Mammary epithelial cell (primary cell): ENCODE results near the gene AKAP10.

Source experiments
- EZH2 ChIP-seq: IDR thresholded peaks from 2 replicates; pipeline ENCODE4 v1.6.1; 2012; ENCODE audit warnings: low read length, inconsistent platforms, borderline replicate concordance
- TF ChIP-seq, protein P1 (sequence below), 2 donors: IDR thresholded peaks in 1 of 2; conservative IDR thresholded peaks in 1 of 2; 2 replicates each; pipeline ENCODE4 v1.5.1; 2011 to 2012; ENCODE audit warnings: inconsistent platforms in 2 of 2, low read length in 2 of 2, mild to moderate bottlenecking in 2 of 2, control low read depth in 1 of 2, low read depth in 1 of 2; ENCODE audit not compliant: insufficient read depth in 1 of 2; ENCODE audit errors: extremely low read depth in 1 of 2

DNA sequence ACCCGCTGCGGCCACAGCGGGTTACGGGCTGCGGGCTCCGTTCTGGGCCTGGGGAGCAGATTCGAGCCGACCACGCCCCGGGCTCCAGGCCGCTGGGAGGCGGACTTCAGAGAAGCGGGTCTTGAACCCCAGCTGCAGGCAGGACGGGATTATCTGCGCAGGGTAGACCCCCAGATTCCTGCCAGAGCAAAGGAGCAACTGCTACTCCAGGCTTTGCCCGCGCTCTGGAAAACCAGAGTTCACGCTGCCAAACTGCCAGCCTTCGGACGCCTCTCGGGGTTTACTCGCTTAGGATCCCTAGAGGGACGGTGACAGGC lies 109.6 kb downstream of the AKAP10 start:
- TF ChIP-seq, protein P1, sequence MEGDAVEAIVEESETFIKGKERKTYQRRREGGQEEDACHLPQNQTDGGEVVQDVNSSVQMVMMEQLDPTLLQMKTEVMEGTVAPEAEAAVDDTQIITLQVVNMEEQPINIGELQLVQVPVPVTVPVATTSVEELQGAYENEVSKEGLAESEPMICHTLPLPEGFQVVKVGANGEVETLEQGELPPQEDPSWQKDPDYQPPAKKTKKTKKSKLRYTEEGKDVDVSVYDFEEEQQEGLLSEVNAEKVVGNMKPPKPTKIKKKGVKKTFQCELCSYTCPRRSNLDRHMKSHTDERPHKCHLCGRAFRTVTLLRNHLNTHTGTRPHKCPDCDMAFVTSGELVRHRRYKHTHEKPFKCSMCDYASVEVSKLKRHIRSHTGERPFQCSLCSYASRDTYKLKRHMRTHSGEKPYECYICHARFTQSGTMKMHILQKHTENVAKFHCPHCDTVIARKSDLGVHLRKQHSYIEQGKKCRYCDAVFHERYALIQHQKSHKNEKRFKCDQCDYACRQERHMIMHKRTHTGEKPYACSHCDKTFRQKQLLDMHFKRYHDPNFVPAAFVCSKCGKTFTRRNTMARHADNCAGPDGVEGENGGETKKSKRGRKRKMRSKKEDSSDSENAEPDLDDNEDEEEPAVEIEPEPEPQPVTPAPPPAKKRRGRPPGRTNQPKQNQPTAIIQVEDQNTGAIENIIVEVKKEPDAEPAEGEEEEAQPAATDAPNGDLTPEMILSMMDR (conservative IDR thresholded peaks at IDR 0.05 in 1 of 2, IDR thresholded peaks at IDR 0.05 in 1 of 2; ENCODE audit: extremely low read depth in 1 of 2, insufficient read depth in 1 of 2, low read depth in 1 of 2, low read length in 2 of 2), result no peak
- TF ChIP-seq EZH2, result no peak
